Measurements from ENCODE around the gene DEPDC1.
"Not testable (repeated sequence)": the region's sequence is repeated elsewhere in the genome, so short reads cannot be mapped to it uniquely, and the experiment has no call there.

DEPDC1 gene, protein sequence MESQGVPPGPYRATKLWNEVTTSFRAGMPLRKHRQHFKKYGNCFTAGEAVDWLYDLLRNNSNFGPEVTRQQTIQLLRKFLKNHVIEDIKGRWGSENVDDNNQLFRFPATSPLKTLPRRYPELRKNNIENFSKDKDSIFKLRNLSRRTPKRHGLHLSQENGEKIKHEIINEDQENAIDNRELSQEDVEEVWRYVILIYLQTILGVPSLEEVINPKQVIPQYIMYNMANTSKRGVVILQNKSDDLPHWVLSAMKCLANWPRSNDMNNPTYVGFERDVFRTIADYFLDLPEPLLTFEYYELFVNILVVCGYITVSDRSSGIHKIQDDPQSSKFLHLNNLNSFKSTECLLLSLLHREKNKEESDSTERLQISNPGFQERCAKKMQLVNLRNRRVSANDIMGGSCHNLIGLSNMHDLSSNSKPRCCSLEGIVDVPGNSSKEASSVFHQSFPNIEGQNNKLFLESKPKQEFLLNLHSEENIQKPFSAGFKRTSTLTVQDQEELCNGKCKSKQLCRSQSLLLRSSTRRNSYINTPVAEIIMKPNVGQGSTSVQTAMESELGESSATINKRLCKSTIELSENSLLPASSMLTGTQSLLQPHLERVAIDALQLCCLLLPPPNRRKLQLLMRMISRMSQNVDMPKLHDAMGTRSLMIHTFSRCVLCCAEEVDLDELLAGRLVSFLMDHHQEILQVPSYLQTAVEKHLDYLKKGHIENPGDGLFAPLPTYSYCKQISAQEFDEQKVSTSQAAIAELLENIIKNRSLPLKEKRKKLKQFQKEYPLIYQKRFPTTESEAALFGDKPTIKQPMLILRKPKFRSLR

GRCh38 chr1:68496680-68497357 is at the start of gene DEPDC1:
Gene DEPDC1 (minus strand): TSS chr1:68497082. CDS start chr1:68496999, 83 bp downstream.
- DNase-seq (ENCODE audit: low read depth in 2 of 2, low spot score in 1 of 2): peak; percentile 34 to 35

DNA sequence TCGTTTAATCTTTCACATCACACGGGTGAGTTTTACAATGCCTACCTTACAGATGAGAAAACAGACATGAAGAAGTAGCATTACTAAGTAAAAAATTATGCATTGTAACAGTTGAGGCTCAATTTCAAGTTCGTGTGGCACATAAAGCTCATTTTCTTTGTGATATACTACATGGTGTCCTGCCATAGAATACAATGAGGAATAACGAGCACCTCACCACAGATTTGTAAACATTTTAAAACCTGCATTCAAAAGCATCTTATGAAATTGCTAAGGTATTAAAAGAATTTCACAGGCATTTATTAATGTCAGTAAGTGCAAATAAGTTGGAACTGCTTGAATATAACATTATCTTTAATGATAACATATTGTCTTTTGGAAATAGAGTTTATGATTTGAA is 47.8 kb upstream of the DEPDC1 start:
- no peak for DNase-seq (ENCODE audit: low read depth in 2 of 2, low spot score in 1 of 2)

GRCh38 chr1:68542586-68542985 is 45.7 kb upstream of the DEPDC1 start:
- DNase-seq (ENCODE audit: low read depth in 2 of 2, low spot score in 1 of 2): no peak

DNA sequence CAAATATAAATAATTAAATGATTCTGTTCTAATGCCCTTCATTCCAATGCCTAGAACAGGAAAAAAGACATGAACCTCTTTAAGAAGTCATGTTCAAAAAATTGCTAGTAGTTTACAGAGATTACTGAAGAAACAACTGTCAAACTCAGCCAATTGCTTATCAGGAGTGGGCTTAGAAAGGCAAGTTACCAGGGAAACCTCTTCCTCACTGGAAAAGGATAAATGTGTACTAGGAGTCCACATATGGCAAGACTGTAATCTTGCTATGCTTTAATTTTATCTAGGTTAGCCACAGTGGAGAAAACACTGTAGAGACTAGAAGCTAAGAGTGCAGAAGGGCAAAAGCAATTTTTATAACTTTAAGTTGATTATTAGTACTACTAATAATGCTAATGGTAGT is 42.1 kb upstream of the DEPDC1 start:
- no peak for DNase-seq (ENCODE audit: low read depth in 2 of 2, low spot score in 1 of 2)

GRCh38 chr1:68528243-68528642 is 31.4 kb upstream of the DEPDC1 start:
- DNase-seq (ENCODE audit: low read depth in 2 of 2, low spot score in 1 of 2): no peak

GRCh38 chr1:68525781-68526180 is 28.9 kb upstream of the DEPDC1 start:
- DNase-seq (ENCODE audit: low read depth in 2 of 2, low spot score in 1 of 2): no peak

DNA sequence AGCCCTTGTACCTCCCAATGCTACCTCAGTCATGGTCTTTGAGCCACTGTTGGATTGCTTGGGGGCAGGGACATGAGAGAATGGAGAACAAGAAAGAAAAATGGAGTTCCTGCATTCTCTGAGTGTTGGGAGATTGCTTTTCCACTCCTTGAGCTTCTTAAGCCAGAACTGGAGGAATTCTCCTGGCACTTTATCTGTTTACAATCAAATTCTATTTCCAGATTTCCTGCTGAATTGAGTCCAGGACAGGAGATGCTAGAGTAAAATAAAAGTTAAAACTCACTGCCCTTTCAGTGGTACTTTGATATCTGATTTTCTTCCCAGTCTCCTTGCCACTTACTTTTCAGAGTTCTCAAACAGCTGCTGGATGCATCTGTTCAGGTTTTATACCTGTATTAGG is 24.4 kb upstream of the DEPDC1 start:
- DNase-seq (ENCODE audit: low read depth in 2 of 2, low spot score in 1 of 2): no peak

- DNase-seq (ENCODE audit: low read depth in 2 of 2, low spot score in 1 of 2): no peak
Observed at GRCh38 chr1:68516066-68516465, 19.2 kb upstream of the DEPDC1 start.

GRCh38 chr1:68511254-68511653 is 14.4 kb upstream of the DEPDC1 start:
- DNase-seq (ENCODE audit: low read depth in 2 of 2, low spot score in 1 of 2): no peak

- no peak for DNase-seq (ENCODE audit: low read depth in 2 of 2, low spot score in 1 of 2)
Observed at GRCh38 chr1:68506386-68506785, 9.5 kb upstream of the DEPDC1 start.

GRCh38 chr1:68503085-68503484 is 6.2 kb upstream of the DEPDC1 start:
- no peak for DNase-seq (ENCODE audit: low read depth in 2 of 2, low spot score in 1 of 2)

DNA sequence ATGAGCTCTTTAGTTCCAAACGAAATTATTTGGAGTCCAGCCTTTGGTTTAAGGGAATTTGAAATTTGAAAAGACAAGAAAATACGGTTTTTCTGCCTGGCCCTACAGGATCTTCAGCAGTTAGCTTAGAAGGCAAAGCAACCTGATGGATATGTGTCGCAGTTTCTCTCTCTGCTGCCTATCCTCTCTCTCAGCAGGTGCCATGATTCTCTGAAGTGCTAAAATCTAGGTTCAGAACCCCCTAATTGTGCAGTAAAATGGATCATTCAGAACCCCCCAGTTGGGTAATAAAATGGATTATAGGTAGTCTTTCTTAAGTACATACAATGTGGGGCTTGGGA is 446 bp upstream of the DEPDC1 start:
- no peak for DNase-seq (ENCODE audit: low read depth in 2 of 2, low spot score in 1 of 2)

DNA sequence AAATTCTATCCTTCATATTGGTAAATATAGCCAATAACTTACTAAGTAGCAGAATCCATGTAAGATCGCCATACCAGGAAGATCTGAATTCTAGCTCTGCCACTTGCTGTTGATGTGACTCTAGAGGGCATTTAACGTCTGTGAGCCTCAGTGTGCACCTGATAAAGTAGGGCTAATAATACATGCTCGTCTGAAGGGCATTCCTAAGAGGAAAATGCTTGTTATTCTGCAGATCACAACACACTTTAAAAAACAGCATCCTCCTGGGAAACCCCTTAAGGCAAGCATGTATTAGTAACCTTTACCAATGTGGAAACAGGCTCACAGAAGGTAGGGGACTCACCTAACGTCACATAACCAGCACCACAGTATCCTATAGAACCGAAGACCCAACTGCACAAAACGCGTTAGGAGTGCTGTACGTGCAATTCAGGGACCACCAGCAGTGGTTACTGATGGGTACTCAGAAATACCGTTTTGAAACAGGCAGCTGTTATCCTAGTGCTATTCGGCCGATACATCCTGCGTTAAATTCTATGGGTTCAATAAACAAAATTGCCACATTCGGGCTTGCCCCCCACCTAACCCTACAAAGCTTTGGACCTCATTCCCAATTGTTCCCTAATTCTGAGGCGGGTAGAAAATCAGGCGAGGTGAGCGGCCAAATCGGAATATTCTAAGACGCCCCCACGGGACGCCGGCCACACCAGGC is 758 bp downstream of the DEPDC1 start:
- DNase-seq (ENCODE audit: low read depth in 2 of 2, low spot score in 1 of 2): no peak

GRCh38 chr1:68495532-68495931 is 1.4 kb downstream of the DEPDC1 start:
- no peak for DNase-seq (ENCODE audit: low read depth in 2 of 2, low spot score in 1 of 2)

DNA sequence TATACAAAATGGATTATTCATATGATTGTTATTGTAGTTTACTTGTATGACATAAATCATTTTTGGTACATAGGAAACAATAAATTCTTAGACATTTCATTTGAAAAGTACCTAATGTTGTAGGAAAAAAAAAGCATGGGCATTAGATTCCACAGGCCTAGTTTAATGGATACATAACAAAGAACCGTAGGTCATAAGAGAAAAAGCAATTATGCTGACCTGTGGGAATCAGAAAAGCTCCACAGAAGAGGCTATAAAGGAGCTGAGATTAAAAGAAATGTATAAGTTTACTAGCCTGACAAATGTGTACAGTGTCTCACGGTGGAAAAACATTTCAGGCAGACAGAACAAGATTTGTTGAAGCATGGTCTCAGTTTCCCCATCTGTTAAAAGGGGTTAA is 3.7 kb downstream of the DEPDC1 start:
- DNase-seq (ENCODE audit: low read depth in 2 of 2, low spot score in 1 of 2): no peak

GRCh38 chr1:68492255-68492654 is 4.6 kb downstream of the DEPDC1 start:
- DNase-seq (ENCODE audit: low read depth in 2 of 2, low spot score in 1 of 2): not testable (repeated sequence)

- no peak for DNase-seq (ENCODE audit: low read depth in 2 of 2, low spot score in 1 of 2)
Observed at GRCh38 chr1:68490046-68490651, 6.7 kb downstream of the DEPDC1 start.

GRCh38 chr1:68485431-68486022 is 11.4 kb downstream of the DEPDC1 start:
- DNase-seq (ENCODE audit: low read depth in 2 of 2, low spot score in 1 of 2): no peak

DNA sequence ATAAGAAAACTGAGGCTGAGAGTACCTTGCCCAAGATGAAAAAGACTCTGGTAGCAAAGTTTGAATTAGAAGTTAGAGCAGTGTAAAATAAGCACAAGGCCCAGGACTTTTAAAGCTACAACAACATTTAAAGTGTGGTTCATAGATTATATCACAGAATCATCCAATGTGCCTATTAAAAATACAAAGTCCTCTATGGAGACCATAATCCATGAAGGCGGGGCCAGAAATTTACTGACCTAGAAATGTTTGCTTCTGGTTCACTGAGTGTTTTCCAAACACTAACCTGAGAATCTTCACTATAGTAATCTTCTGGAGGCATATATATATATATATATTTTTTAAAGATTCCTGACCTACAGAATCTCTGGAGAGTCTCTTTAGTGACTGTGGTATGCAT is 12.3 kb downstream of the DEPDC1 start:
- no peak for DNase-seq (ENCODE audit: low read depth in 2 of 2, low spot score in 1 of 2)

DNA sequence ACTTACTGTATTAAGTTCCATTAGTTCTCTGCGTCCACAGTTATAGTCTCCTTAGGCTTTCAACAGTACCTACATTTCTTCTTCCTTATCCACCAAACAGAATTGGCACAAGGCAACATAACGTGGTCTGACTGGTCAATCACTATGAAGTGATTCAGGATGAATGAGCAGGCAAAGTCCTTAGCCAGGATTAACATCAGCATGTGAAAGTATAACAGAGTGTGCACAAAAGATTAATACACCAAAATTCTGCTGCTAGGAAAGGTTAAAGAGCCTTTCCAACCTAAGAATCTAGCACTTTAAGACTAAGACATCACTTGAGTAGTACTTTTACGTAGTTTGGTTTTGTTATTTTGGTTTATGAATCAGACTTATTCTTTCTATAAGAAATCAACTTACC is 15.8 kb downstream of the DEPDC1 start:
- DNase-seq (ENCODE audit: low read depth in 2 of 2, low spot score in 1 of 2): no peak

DNA sequence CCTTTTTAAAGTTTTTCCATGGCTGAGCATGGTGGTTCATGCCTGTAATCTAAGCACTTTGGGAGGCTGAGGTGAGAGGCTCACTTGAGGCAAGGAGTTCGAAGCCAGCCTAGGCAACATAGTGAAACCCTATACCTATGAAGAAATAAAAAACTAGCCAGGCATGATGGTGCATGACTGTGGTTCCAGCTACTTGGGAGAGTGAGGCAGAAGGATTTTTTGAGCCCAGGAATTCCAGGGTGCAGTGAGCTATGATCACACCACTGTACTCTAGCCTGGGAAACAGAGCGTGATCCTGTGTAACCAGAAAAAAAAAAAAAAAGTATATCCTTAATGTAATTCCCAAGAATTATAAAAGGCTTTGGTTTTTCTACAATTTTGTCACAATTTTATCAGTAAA is 17.4 kb downstream of the DEPDC1 start:
- no peak for DNase-seq (ENCODE audit: low read depth in 2 of 2, low spot score in 1 of 2)
